ENCODE data around the gene NUP62. TPM values are rescaled to one million over a fixed set of nuclear protein-coding genes. Genes with fewer than 3 reads are reported as not detected.
"Not testable (repeated sequence)": the region's sequence is repeated elsewhere in the genome, so short reads cannot be mapped to it uniquely, and the experiment has no call there.

NUP62 gene
- total RNA-seq, 5 donors from 2014 or later (not counting 1 experiment from before 2014, with no cell fraction given) = 36.2 to 67.5 (median 59.5) TPM

DNA sequence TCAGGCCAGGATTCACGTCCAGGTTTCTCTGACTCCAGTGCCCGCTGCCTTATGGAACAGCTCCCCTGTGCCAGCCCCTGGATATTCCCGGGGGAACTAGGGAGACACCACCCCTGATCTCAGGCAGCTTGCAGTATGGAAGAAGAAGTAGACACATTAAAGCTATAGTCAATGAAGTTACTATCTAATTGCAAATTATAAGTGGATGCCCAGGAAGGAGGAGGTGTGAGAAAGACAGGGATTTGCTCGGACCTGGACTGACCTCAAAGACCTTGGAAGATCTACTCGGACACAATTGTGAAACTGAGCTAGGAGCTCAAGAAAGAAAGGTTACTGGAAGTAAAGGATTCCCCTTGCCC, 21.3 kb upstream of the NUP62 start:
- H3K9me3 Mint-ChIP-seq = no peaks in the 10 kb centered on the region
- 70% methylated on average over 2 of the region's 5 CpGs for WGBS (ENCODE audit: insufficient coverage)
- ChIA-PET POLR2A (no interaction called here), CTCF (interaction anchor here in 1 of 2 donors (0.6 kb wide), 2 partner anchors 101 to 1777 kb away, joined by 3 to 5 read pairs; no protein-coding TSS in a partner anchor)
- H3K4me3 Mint-ChIP-seq = no peak overlapping the region
- H3K4me1 Mint-ChIP-seq = peaks cover 2 to 6% (median 6%) of the 10 kb centered on the region in 3 donors
- H3K36me3 Mint-ChIP-seq = no peaks in the 10 kb centered on the region
- Histone ChIP-seq H3K27ac (ENCODE audit: low read length) (no peak overlapping the region), H3K4me1 (ENCODE audit: control insufficient read depth in 1 of 2, extremely low read depth in 1 of 2, insufficient read depth in 2 of 2, low read length in 2 of 2) (no peaks in the 10 kb centered on the region), H3K9me3 (no peaks in the 10 kb centered on the region), H3K27me3 (replicated peaks in 1 of 2; ENCODE audit: control insufficient read depth in 2 of 2, extremely low read depth in 1 of 2, insufficient read depth in 2 of 2, low read length in 1 of 2) (peaks cover 0 to 59% of the 10 kb centered on the region in 2 experiments), H3K36me3 (ENCODE audit: control insufficient read depth in 2 of 2, extremely low read depth in 1 of 2, insufficient read depth in 1 of 2, low read length in 1 of 2) (no peaks in the 10 kb centered on the region), H3K4me3 (ENCODE audit: control insufficient read depth in 1 of 2, extremely low read depth in 1 of 2, low read length in 1 of 2) (no peak overlapping the region)
- H3K27me3 Mint-ChIP-seq = peaks cover 26 to 28% of the 10 kb centered on the region in 2 donors
- DNase-seq (no peak), ATAC-seq (replicated peaks in 1 of 4) (no peak)
- no peak overlapping the region for H3K27ac Mint-ChIP-seq

DNA sequence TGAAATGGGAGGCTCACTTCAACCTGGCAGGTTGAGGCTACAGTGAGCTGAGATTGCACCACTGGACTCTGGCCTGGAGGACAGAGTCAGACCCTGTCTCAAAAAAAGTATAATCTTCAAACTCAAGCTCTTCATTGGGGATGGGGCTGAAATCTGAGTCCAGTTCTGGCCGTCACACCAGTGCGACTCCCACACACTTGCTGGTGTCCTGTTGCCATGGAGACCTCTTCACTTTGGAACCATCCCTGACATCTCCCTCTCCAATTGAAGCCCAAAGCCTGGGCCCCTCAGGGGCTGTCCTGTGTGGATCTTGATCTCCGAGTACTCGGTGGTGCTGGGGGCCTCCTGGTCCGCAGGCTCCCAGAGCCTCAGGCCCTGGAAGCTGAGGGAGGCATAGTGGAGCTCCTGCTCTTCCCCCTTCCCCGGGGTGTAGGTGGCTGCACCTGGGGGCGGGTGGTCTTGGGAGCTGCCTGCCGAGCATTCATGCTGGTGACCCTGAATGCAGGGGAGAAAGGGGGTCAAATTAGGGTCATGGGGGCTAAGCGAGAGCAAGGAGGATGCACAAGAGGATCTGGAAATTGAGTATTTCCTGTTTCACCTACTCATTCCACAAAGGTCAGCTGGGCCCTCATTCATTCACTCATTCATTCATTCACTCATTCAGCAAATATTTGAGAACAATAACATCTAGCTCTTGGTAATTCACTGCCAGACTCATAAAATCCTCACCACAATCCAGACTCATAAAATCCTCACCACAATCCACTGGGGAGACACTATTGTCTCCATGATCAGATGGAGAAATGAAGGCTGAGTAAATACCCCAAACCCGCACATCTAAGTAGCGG, 20.7 kb upstream of the NUP62 start:
- DNase-seq (no peak), ATAC-seq (replicated peaks in 1 of 4) (no peak)
- Mint-ChIP-seq H3K9me3 (no peaks in the 10 kb centered on the region), H3K36me3 (no peaks in the 10 kb centered on the region), H3K4me3 (no peak overlapping the region), H3K27ac (no peak overlapping the region), H3K4me1 (peaks cover 2 to 6% (median 6%) of the 10 kb centered on the region in 3 donors), H3K27me3 (peaks cover 24 to 26% of the 10 kb centered on the region in 2 donors)
- Histone ChIP-seq H3K27me3 (replicated peaks in 1 of 2; ENCODE audit: control insufficient read depth in 2 of 2, extremely low read depth in 1 of 2, insufficient read depth in 2 of 2, low read length in 1 of 2) (peaks cover 0 to 56% of the 10 kb centered on the region in 2 experiments), H3K4me1 (ENCODE audit: control insufficient read depth in 1 of 2, extremely low read depth in 1 of 2, insufficient read depth in 2 of 2, low read length in 2 of 2) (no peaks in the 10 kb centered on the region), H3K9me3 (no peaks in the 10 kb centered on the region), H3K27ac (ENCODE audit: low read length) (no peak overlapping the region), H3K4me3 (ENCODE audit: control insufficient read depth in 1 of 2, extremely low read depth in 1 of 2, low read length in 1 of 2) (no peak overlapping the region), H3K36me3 (ENCODE audit: control insufficient read depth in 2 of 2, extremely low read depth in 1 of 2, insufficient read depth in 1 of 2, low read length in 1 of 2) (no peaks in the 10 kb centered on the region)
- CTCF ChIA-PET = interaction anchor here in 1 of 2 donors (0.6 kb wide), 1 partner anchor 101 kb away, joined by 5 read pairs; no protein-coding TSS in a partner anchor
- WGBS (ENCODE audit: insufficient coverage) = 93% methylated on average over 3 of the region's 11 CpGs
- POLR2A ChIA-PET = no interaction called here

DNA sequence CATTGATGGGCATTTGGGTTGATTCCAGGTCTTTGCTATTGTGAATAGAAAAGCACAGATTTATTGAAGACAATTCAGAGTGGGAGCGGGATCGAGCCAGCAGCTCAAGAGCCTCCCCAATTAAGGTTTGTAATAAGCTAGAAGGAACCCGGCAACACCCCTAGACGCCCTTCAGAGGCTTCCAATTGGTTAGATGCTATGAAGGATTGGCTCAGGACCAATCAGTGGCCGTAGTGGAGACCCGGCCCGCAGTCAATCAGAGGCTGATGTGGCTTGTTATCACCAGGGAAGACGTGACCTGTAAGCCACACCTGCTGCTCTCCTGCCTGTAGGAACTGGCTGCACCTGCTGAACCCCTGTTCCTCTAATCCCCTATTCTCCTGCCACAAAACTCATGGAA, 17.1 kb upstream of the NUP62 start:
- H3K4me3 Mint-ChIP-seq = no peak overlapping the region
- H3K27ac Mint-ChIP-seq = no peak overlapping the region
- H3K36me3 ChIP-seq (ENCODE audit: control insufficient read depth in 2 of 2, extremely low read depth in 1 of 2, insufficient read depth in 1 of 2, low read length in 1 of 2) = no peaks in the 10 kb centered on the region
- H3K4me1 ChIP-seq (ENCODE audit: control insufficient read depth in 1 of 2, extremely low read depth in 1 of 2, insufficient read depth in 2 of 2, low read length in 2 of 2) = no peaks in the 10 kb centered on the region
- POLR2A ChIA-PET = interaction anchor here in 1 of 2 donors (0.6 kb wide), 1 partner anchor 131 kb away, joined by 8 read pairs; no protein-coding TSS in a partner anchor
- CTCF ChIA-PET = interaction anchor here in 1 of 2 donors (0.5 kb wide), 2 partner anchors 83 to 1189 kb away, joined by 3 to 4 read pairs; no protein-coding TSS in a partner anchor
- H3K27me3 ChIP-seq (replicated peaks in 1 of 2; ENCODE audit: control insufficient read depth in 2 of 2, extremely low read depth in 1 of 2, insufficient read depth in 2 of 2, low read length in 1 of 2) = peaks cover 0 to 36% of the 10 kb centered on the region in 2 experiments
- no peaks in the 10 kb centered on the region for H3K4me1 Mint-ChIP-seq
- peaks cover 13 to 28% of the 10 kb centered on the region in 2 donors for H3K27me3 Mint-ChIP-seq
- H3K36me3 Mint-ChIP-seq = no peaks in the 10 kb centered on the region
- no peaks in the 10 kb centered on the region for H3K9me3 ChIP-seq
- WGBS (ENCODE audit: insufficient coverage) = 88% methylated on average over 8 of the region's 8 CpGs
- no peak overlapping the region for H3K27ac ChIP-seq (ENCODE audit: low read length)
- ATAC-seq (replicated peaks in 1 of 4) (no peak), DNase-seq (no peak)
- no peak overlapping the region for H3K4me3 ChIP-seq (ENCODE audit: control insufficient read depth in 1 of 2, extremely low read depth in 1 of 2, low read length in 1 of 2)
- H3K9me3 Mint-ChIP-seq = no peaks in the 10 kb centered on the region

DNA sequence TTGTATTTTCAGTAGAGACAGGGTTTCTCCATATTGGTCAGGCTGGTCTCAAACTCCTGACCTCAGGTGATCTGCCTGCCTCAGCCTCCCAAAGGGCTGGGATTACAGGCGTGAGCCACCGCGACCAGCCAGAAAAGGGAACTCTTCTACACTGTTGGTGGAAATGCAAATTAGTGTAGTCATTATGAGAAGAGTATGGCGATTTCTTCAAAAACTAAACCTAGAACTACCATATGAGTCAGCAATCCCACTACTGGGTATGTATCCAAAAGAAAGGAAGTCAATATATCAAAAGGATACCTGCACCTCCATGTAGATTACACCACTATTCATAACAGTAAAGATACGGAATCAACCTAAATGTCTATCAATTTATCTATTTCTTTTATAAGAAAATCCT, 15.3 kb upstream of the NUP62 start:
- no CpG with 5 or more reads among the region's 5 CpGs for WGBS (ENCODE audit: insufficient coverage)

DNA sequence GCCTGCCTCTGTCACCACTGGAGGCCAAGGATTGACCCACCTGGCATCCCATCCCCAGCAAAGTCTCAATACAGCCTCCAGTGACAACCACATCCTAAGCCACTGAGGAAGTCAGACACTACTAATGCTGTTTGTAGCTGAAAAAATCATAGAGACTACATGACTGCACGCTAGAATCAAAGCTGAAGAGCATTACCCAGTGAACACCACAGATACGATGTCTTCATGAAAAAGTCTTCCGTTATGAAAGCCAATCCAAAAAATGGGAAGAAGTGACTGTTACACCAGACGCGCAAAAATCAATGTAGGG, 11.1 kb upstream of the NUP62 start:
- Mint-ChIP-seq H3K9me3 (no peaks in the 10 kb centered on the region), H3K27me3 (peaks cover 5 to 9% of the 10 kb centered on the region in 2 donors), H3K4me1 (peaks cover 6 to 9% (median 7%) of the 10 kb centered on the region in 3 donors), H3K36me3 (no peaks in the 10 kb centered on the region), H3K27ac (no peak overlapping the region), H3K4me3 (no peak overlapping the region)
- DNase-seq (no peak), ATAC-seq (replicated peaks in 1 of 4) (peak in 1 of 4 experiments; percentile 36)
- H3K4me1 ChIP-seq (ENCODE audit: control insufficient read depth in 1 of 2, extremely low read depth in 1 of 2, insufficient read depth in 2 of 2, low read length in 2 of 2) = peaks cover 5 to 15% of the 10 kb centered on the region in 2 experiments
- no peak overlapping the region for H3K4me3 ChIP-seq (ENCODE audit: control insufficient read depth in 1 of 2, extremely low read depth in 1 of 2, low read length in 1 of 2)
- WGBS (ENCODE audit: insufficient coverage) = 77% methylated on average over 4 of the region's 5 CpGs
- H3K27ac ChIP-seq (ENCODE audit: low read length) = no peak overlapping the region
- no peaks in the 10 kb centered on the region for H3K9me3 ChIP-seq
- H3K27me3 ChIP-seq (replicated peaks in 1 of 2; ENCODE audit: control insufficient read depth in 2 of 2, extremely low read depth in 1 of 2, insufficient read depth in 2 of 2, low read length in 1 of 2) = peaks cover 0 to 7% of the 10 kb centered on the region in 2 experiments
- H3K36me3 ChIP-seq (ENCODE audit: control insufficient read depth in 2 of 2, extremely low read depth in 1 of 2, insufficient read depth in 1 of 2, low read length in 1 of 2) = no peaks in the 10 kb centered on the region
- CTCF ChIA-PET = no interaction called here
- POLR2A ChIA-PET = no interaction called here

More for the DNA sequence above, 15.3 kb upstream of the NUP62 start:
- H3K9me3 ChIP-seq; DNase-seq; H3K36me3 Mint-ChIP-seq; H3K36me3 ChIP-seq (ENCODE audit: control insufficient read depth in 2 of 2, extremely low read depth in 1 of 2, insufficient read depth in 1 of 2, low read length in 1 of 2); ATAC-seq (replicated peaks in 1 of 4); H3K4me1 Mint-ChIP-seq; CTCF ChIA-PET; H3K9me3 Mint-ChIP-seq; H3K4me1 ChIP-seq (ENCODE audit: control insufficient read depth in 1 of 2, extremely low read depth in 1 of 2, insufficient read depth in 2 of 2, low read length in 2 of 2); H3K4me3 Mint-ChIP-seq; H3K4me3 ChIP-seq (ENCODE audit: control insufficient read depth in 1 of 2, extremely low read depth in 1 of 2, low read length in 1 of 2); H3K27ac ChIP-seq (ENCODE audit: low read length); H3K27ac Mint-ChIP-seq; POLR2A ChIA-PET: not testable (repeated sequence)
- H3K27me3 Mint-ChIP-seq = peaks cover 5 to 16% of the 10 kb centered on the region in 2 donors
- H3K27me3 ChIP-seq (replicated peaks in 1 of 2; ENCODE audit: control insufficient read depth in 2 of 2, extremely low read depth in 1 of 2, insufficient read depth in 2 of 2, low read length in 1 of 2) = peaks cover 0 to 25% of the 10 kb centered on the region in 2 experiments

DNA sequence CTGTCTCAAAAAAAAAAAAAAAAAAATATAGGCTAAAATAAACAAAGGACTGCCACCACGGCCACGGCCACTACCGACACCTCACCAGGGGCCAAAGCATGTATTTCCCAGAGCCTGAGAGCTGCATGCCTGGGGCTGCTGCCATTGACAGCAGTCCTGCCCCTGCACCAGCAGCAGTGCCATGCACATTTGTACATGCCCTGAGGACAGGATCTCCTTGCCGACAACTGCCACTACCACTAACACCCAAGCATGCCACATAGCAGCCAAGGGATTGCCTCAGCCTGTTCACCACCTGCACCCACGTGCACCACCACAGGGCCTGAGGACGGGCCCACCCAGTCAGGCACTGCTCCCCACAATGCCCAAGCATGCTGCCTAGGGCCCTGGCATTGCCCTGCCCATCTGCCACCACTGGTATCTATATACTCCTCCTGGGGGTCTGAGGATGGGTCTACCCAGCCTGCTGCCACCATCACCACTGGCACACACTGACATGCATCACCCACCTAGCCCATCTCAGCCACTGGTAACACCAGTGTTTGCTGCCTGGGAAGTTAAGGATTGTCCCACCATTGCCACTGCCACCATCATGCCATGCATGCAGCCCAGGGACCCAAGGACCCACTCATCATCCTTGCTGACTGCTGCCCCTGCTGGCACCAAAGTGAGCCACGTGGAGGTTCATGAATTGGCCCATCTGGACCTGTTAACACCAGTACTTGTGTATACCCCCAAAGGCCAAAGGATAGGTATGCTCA, 10.6 kb upstream of the NUP62 start:
- 62% methylated on average over 7 of the region's 7 CpGs for WGBS (ENCODE audit: insufficient coverage)
- no peak overlapping the region for H3K27ac ChIP-seq (ENCODE audit: low read length)
- H3K4me1 ChIP-seq (ENCODE audit: control insufficient read depth in 1 of 2, extremely low read depth in 1 of 2, insufficient read depth in 2 of 2, low read length in 2 of 2) = peaks cover 5 to 15% of the 10 kb centered on the region in 2 experiments
- POLR2A ChIA-PET = no interaction called here
- ATAC-seq (replicated peaks in 1 of 4) = peak in 1 of 4 experiments; percentile 27
- Mint-ChIP-seq H3K27me3 (peaks cover 5 to 9% of the 10 kb centered on the region in 2 donors), H3K9me3 (no peaks in the 10 kb centered on the region), H3K27ac (no peak overlapping the region), H3K36me3 (no peaks in the 10 kb centered on the region), H3K4me1 (peaks cover 6 to 9% (median 7%) of the 10 kb centered on the region in 3 donors), H3K4me3 (no peak overlapping the region)
- no peak for DNase-seq
- H3K9me3 ChIP-seq = no peaks in the 10 kb centered on the region
- no peak overlapping the region for H3K4me3 ChIP-seq (ENCODE audit: control insufficient read depth in 1 of 2, extremely low read depth in 1 of 2, low read length in 1 of 2)
- CTCF ChIA-PET = interaction anchor here (0.6 to 1.1 kb wide), 3 partner anchors 28 to 338 kb away, joined by 4 to 12 read pairs (median 4); no protein-coding TSS in a partner anchor
- H3K27me3 ChIP-seq (replicated peaks in 1 of 2; ENCODE audit: control insufficient read depth in 2 of 2, extremely low read depth in 1 of 2, insufficient read depth in 2 of 2, low read length in 1 of 2) = peaks cover 0 to 7% of the 10 kb centered on the region in 2 experiments
- H3K36me3 ChIP-seq (ENCODE audit: control insufficient read depth in 2 of 2, extremely low read depth in 1 of 2, insufficient read depth in 1 of 2, low read length in 1 of 2) = no peaks in the 10 kb centered on the region

Measured in T-cell (primary cell).